GM19467 (cell line): ENCODE results near the gene CIRBP.
"Not testable (repeated sequence)": the region's sequence is repeated elsewhere in the genome, so short reads cannot be mapped to it uniquely, and the experiment has no call there.

ENCODE experiments used
- ATAC-seq: cut with Tn5 transposase; IDR thresholded peaks from one replicate; pipeline ENCODE4 v1.9.1; 2021; ENCODE audit warnings: mild to moderate bottlenecking, moderate library complexity; ENCODE audit not compliant: unreplicated experiment

The CIRBP gene

GRCh38 chr19:1308718-1309117 is 39.6 kb downstream of the CIRBP start:
- no peak for ATAC-seq

- ATAC-seq = no peak
Measured at GRCh38 chr19:1309977-1310852, 41.1 kb downstream of the CIRBP start.

- ATAC-seq = no peak
Measured at GRCh38 chr19:1310853-1311180, 41.7 kb downstream of the CIRBP start.

GRCh38 chr19:1311543-1312091 is 42.5 kb downstream of the CIRBP start:
- ATAC-seq = no peak

GRCh38 chr19:1312767-1313694 is 43.9 kb downstream of the CIRBP start:
- ATAC-seq = no peak

- no peak for ATAC-seq
Measured at GRCh38 chr19:1313695-1314613, 44.8 kb downstream of the CIRBP start.

- ATAC-seq = no peak
Measured at GRCh38 chr19:1315470-1316166, 46.5 kb downstream of the CIRBP start.

- ATAC-seq = no peak
Measured at GRCh38 chr19:1316466-1316865, 47.3 kb downstream of the CIRBP start.

- no peak for ATAC-seq
Measured at GRCh38 chr19:1317274-1318003, 48.3 kb downstream of the CIRBP start.

GRCh38 chr19:1318678-1319471 is 49.7 kb downstream of the CIRBP start:
- no peak for ATAC-seq

GRCh38 chr19:1320282-1320650 is 51.1 kb downstream of the CIRBP start:
- not testable (repeated sequence) for ATAC-seq

GRCh38 chr19:1321539-1321938 is 52.4 kb downstream of the CIRBP start:
- no peak for ATAC-seq

GRCh38 chr19:1322198-1322981 is 53.3 kb downstream of the CIRBP start:
- no peak for ATAC-seq

- ATAC-seq = no peak
Measured at GRCh38 chr19:1324249-1324805, 55.2 kb downstream of the CIRBP start.
